SK-MEL-5 (cell line): Measurements from ENCODE around the gene C11orf68. TPM values are rescaled to one million over a fixed set of nuclear protein-coding genes. Genes with fewer than 3 reads are reported as not detected.

Experiments
- DNase-seq: peaks from one replicate; pipeline ENCODE4 v3.0.0-alpha.2; 2016; ENCODE audit warnings: low read depth, low spot score
- in situ Hi-C: cut with HindIII; loops from 2 replicates; pipeline ENCODE4 v1.10.0; 2016; ENCODE audit warnings: low sequenced_read_pairs, high pct_unique_total_duplicates, low pct_unique_long_range_greater_than_20kb
- total RNA-seq: library from RNA; depleted of rRNA; stranded (reverse); fragments of >200 nt; shearing (Covaris generic); gene quantifications from 2 replicates; pipeline ENCODE4 v1.2.3, GENCODE V29; 2014; rRNA removed

The C11orf68 gene
- total RNA-seq, 1 experiment from 2014 or later: 7.8 TPM

GRCh38 chr11:65868076-65868667 is 50.7 kb downstream of the C11orf68 start:
- in situ Hi-C loops: no loop called here
- peak; percentile 42 for DNase-seq

- in situ Hi-C loops: no loop called here
- DNase-seq: no peak
These were observed 51.4 kb downstream of the C11orf68 start for GRCh38 chr11:65867284-65868071.

Other genes starting within 250 kb of the C11orf68 start
- gene KAT5, start 206.8 kb downstream of the C11orf68 start, total RNA-seq: 37.8 and 42.0 TPM in 2 replicates
- gene RNASEH2C, start 198.3 kb downstream of the C11orf68 start, total RNA-seq: 35.1 and 37.4 TPM in 2 replicates
- 19.7 and 20.0 TPM in 2 replicates for gene AP5B1, start 138.1 kb downstream of the C11orf68 start, total RNA-seq
- gene OVOL1, start 132.0 kb downstream of the C11orf68 start, total RNA-seq: not detected in 2 replicates
- gene SNX32, start 85.1 kb downstream of the C11orf68 start, total RNA-seq: 0.08 and 0.18 TPM in 2 replicates
- gene CFL1, start 60.9 kb downstream of the C11orf68 start, total RNA-seq: 941 and 972 TPM in 2 replicates
- gene MUS81, start 58.6 kb downstream of the C11orf68 start, total RNA-seq: 18.6 and 19.3 TPM in 2 replicates
- 0.45 and 0.55 TPM in 2 replicates for gene EFEMP2, start 46.3 kb downstream of the C11orf68 start, total RNA-seq
- gene CTSW, start 39.2 kb downstream of the C11orf68 start, total RNA-seq: 0.29 and 0.48 TPM in 2 replicates
- 60.8 and 62.9 TPM in 2 replicates for gene FIBP, start 30.6 kb downstream of the C11orf68 start, total RNA-seq
- gene CCDC85B, start 28.4 kb downstream of the C11orf68 start, total RNA-seq: 22.2 and 23.7 TPM in 2 replicates
- 8.9 and 10.2 TPM in 2 replicates for gene FOSL1, start 18.7 kb downstream of the C11orf68 start, total RNA-seq
- 66.5 and 72.9 TPM in 2 replicates for gene DRAP1, start 364 bp upstream of the C11orf68 start, total RNA-seq
- gene TSGA10IP, start 26.4 kb upstream of the C11orf68 start, total RNA-seq: not detected in 2 replicates
- gene SART1, start 42.7 kb upstream of the C11orf68 start, total RNA-seq: 40.1 and 46.5 TPM in 2 replicates
- gene EIF1AD, start 83.1 kb upstream of the C11orf68 start, total RNA-seq: 27.8 TPM in 2 replicates
- 30.0 and 34.6 TPM in 2 replicates for gene BANF1, start 83.4 kb upstream of the C11orf68 start, total RNA-seq
- gene CST6, start 92.9 kb upstream of the C11orf68 start, total RNA-seq: not detected in 2 replicates
- 0.05 TPM in 1 of 2 replicates, not detected in the other for gene CATSPER1, start 107.4 kb upstream of the C11orf68 start, total RNA-seq
- not detected in 2 replicates for gene GAL3ST3, start 130.1 kb upstream of the C11orf68 start, total RNA-seq
- gene SF3B2, start 133.3 kb upstream of the C11orf68 start, total RNA-seq: 103 and 118 TPM in 2 replicates
- 9.0 and 12.0 TPM in 2 replicates for gene PACS1, start 151.2 kb upstream of the C11orf68 start, total RNA-seq